T follicular helper cell (primary cell): Measurements from ENCODE around the gene NDE1.
"Not testable (repeated sequence)": the region's sequence is repeated elsewhere in the genome, so short reads cannot be mapped to it uniquely, and the experiment has no call there.

Experiments
- DNase-seq: peaks from one replicate; pipeline ENCODE4 v3.0.0-alpha.2; 2020; ENCODE audit warnings: low read depth

Gene NDE1

GRCh38 chr16:15652293-15653001 lies 2.4 kb downstream of the NDE1 start:
- DNase-seq: no peak

DNA sequence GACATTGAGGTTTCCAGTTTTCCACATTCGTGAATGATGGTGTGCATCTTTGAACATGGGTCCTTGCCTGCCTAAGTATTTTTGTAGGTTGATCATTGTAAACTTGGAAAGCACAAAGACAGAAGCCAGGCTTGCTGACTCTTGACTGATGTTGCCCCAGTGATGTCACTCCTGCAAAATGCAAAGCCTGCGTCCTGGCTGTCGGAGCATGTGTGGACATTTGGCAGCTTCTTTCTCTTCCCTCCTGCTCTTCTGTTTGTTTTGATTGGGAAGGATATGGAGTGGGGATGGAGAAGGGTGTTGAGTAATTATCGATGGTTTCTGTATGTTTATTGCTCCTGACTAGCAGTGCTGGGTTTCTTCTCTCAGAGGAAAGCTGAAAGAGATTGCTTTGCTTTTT lies 3.2 kb downstream of the NDE1 start:
- DNase-seq: no peak

- DNase-seq: no peak
Observed at GRCh38 chr16:15654591-15654990, 4.5 kb downstream of the NDE1 start.

GRCh38 chr16:15655561-15655960 lies 5.5 kb downstream of the NDE1 start:
- not testable (repeated sequence) for DNase-seq

DNA sequence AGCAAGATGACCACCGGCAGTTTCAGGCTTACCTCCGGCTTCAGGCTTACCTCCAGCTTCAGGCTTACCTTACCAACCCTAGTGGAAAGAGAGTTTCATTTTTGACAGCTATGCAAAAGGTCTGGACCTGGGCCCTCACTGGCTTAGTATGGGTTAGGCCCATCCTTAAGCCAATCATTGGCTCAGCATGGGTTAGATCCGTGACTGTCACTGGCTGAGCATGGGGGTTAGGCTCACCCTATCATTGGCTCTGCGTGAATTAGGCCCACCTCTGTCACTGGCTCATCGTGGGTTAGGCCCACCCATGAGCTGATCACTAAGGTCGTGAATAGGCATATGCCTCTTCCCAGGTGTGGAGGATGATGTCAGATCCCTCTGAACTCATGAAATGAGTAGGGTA lies 8.1 kb downstream of the NDE1 start:
- DNase-seq: no peak

- no peak for DNase-seq
Observed at GRCh38 chr16:15658556-15658955, 8.5 kb downstream of the NDE1 start.

DNA sequence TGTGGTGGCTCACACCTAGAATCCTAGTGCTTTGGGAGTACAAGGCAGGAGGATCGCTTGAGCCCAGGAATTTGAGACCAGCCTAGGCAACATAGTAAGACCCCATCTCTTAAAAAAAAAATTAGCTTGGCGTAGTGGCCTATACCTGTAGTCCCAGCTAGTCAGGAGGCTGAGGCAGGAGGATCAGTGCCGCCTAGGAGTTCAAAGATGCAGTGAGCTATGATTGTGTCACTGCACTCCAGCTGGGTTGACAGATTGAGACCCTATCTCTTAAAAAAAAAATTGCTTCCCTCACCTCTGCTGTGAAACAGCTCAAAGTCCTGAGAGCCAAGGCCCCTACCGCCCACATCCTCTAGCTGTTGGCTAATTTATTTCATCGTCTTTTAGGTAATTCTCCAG lies 10.2 kb downstream of the NDE1 start:
- DNase-seq: no peak

- DNase-seq: no peak
Observed at GRCh38 chr16:15665107-15665506, 15.1 kb downstream of the NDE1 start.

GRCh38 chr16:15667091-15667742 lies 17.2 kb downstream of the NDE1 start:
- DNase-seq: no peak

DNA sequence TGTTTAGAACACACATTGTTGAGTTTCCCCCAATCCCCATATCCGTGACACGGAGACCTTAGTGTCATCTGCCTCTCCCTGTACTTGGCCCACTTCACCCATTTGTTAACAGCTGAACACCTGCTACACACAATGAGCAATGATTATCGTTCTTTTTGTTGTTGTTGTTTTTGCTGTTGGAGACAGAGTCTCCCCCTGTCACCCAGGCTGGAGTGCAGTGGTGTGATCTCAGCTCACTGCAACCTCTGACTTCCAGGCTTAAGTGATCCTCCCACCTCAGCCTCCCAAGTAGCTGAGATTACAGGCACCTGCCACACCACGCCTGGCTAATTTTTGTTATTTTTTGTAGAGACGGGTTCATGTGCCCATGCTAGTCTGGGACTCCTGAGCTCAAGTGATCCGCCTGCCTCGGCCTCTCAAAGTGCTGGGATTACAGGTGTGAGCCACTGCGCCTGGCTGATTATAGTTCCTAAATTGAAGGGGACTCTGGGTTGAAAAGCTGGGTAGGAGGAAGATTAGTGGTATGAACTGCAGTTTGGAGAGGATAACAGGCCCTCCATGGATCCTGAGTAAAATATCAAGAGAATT lies 21.6 kb downstream of the NDE1 start:
- DNase-seq: no peak

- not testable (repeated sequence) for DNase-seq
Observed at GRCh38 chr16:15672127-15672513, 22.1 kb downstream of the NDE1 start.

DNA sequence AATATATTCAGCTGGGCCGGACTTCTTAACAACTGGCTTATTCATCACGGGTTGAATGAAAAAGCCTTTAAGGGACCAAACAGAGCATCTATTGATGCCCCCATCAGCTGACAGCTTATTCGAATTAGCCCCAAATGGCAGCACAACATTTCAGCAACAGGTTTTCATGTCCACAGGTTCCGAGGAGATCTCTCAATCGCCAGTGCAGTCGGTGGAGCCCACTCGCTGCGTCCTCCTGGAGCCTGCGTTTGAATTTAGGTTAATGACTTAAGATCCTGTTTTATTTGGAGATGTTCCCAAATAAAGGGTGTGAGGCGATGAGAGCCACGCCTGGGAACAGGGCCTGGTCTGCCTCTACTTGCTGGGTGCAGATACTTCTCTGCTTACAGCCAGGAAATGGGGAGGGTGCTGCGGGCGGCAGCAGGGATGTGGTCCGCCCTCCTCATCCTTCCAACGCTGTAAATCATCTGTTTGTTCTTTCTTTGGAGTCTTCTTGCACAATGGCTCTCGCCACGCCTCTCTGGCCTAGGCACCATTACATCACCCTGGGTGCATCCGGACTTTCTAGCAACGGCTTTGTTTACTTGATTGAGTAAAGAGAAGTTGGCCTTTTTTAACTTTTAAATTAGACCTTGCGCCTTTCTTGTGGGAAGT lies 22.6 kb downstream of the NDE1 start:
- peak; percentile 71 for DNase-seq

GRCh38 chr16:15674571-15674970 lies 24.5 kb downstream of the NDE1 start:
- DNase-seq: no peak

- no peak for DNase-seq
Observed at GRCh38 chr16:15676506-15676905, 26.5 kb downstream of the NDE1 start.

DNA sequence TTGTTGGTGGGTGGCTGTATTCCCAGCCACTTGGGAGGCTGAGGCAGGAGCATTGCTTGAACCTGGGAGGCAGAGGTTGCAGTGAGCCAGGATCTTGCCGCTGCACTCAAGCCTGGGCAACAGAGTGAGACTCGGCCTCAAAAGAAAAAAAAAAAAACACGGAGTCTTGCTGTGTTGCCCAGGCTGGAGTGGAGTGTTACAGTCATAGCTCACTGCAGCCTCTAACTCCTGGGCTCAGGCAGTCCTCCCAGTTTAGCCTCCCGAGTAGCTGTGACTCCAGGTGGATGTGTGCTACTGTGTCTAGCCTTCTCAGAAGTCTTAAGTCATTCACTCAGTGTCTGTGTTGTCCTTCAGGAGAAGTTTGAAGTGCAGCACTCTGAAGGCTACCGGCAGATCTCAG lies 27.4 kb downstream of the NDE1 start:
- no peak for DNase-seq

- DNase-seq: peak; percentile 18
Observed at GRCh38 chr16:15682105-15682570, 32.1 kb downstream of the NDE1 start.

GRCh38 chr16:15686287-15686686 lies 36.2 kb downstream of the NDE1 start:
- no peak for DNase-seq

- no peak for DNase-seq
Observed at GRCh38 chr16:15689290-15689689, 39.2 kb downstream of the NDE1 start.

DNA sequence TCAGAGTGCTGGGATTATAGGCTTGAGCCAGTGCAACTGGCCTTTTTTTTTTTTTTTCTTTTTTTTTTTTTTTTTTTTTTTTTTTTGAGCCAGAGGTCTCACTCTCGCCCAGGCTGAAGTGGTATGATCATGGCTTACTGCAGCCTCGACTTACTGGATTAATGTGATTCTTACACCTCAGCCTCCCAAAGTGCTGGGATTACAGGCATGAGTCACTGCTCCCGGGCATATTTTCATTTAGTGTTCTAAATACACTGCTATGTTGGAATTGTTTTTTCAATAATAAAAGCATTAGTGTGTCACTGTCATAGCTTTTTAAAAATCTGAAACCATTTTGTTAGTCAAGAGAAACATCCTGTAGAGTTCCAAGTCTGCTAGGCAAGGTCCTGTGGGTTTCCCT lies 40.3 kb downstream of the NDE1 start:
- DNase-seq: no peak

GRCh38 chr16:15691046-15691445 lies 41.0 kb downstream of the NDE1 start:
- DNase-seq: no peak

- DNase-seq: not testable (repeated sequence)
Observed at GRCh38 chr16:15692508-15692907, 42.5 kb downstream of the NDE1 start.

- DNase-seq: no peak
Observed at GRCh38 chr16:15694499-15694898, 44.5 kb downstream of the NDE1 start.

- no peak for DNase-seq
Observed at GRCh38 chr16:15699819-15700218, 49.8 kb downstream of the NDE1 start.
